Left renal cortex interstitium (tissue), 4 donors: ENCODE results near the gene RPS8. TPM values are rescaled to one million over a fixed set of nuclear protein-coding genes. Genes with fewer than 3 reads are reported as not detected.
"Not testable (repeated sequence)": the region's sequence is repeated elsewhere in the genome, so short reads cannot be mapped to it uniquely, and the experiment has no call there.

ENCODE experiments used
- DNase-seq, 4 donors: peaks; one replicate each; pipeline ENCODE4 v3.0.0-alpha.2; 2013; ENCODE audit warnings: low read depth in 4 of 4, low spot score in 2 of 4, missing footprints in 1 of 4
- polyA plus RNA-seq, 4 donors: library from polyadenylated mRNA; unstranded; fragments of 120-200 nt; gene quantifications; one replicate each; pipeline ENCODE4 v1.2.1, GENCODE V29; 2013; ENCODE audit not compliant: insufficient read length in 4 of 4

RPS8 gene
- 1,000 to 10,000 TPM; 2,090 to 2,870 (median 2,389) TPM for polyA plus RNA-seq

- peak; percentile 85 to 95 (median 93) for DNase-seq
Measured at GRCh38 chr1:44775078-44775929, at the start of gene RPS8. RPS8 (plus strand) TSS chr1:44775540; CDS start chr1:44775597, 57 bp downstream.

DNA sequence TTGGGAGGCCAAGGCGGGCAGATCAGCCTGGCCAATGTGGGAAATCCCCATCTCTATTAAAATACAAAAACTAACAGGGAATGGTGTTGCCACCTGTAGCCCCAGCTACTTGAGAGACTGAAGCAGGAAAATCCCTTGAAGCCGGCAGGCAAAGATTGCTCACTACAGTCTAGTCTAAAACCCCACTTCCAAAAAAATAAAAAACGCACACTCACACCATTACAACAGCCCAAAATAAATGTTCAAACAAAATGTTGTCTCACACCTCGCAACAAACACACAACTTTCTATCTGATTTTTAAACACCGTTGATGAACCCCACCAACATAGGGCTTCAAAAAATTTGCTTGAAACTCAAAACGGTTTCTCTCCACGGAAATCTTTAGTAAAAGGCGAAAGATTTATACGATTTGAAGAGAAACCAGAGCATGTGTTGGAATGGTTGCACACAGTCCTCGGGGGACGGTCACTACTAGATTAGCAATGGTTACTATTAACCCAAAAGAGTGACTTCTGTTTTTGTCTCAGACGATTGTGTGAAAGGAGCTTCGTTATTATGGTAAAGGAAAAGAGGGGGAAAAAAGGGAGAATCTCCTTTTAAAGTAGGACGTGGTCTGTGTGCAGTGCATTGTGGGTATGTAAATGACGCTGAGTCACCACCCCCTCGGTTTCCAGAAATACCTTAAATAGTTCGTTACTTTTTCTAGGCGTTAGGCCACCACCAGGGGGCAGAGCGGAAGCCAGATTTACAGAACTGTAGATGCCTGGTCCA lies 44.4 kb upstream of the RPS8 start, which contains the start of gene RNU5D-1:
TSS of gene RNU5D-1 (minus strand) at position 430 of the 772 bp plus-strand sequence.
- DNase-seq = peak; percentile 92 to 99 (median 95)

GRCh38 chr1:44733365-44733764 lies 42.0 kb upstream of the RPS8 start:
- no peak for DNase-seq

DNA sequence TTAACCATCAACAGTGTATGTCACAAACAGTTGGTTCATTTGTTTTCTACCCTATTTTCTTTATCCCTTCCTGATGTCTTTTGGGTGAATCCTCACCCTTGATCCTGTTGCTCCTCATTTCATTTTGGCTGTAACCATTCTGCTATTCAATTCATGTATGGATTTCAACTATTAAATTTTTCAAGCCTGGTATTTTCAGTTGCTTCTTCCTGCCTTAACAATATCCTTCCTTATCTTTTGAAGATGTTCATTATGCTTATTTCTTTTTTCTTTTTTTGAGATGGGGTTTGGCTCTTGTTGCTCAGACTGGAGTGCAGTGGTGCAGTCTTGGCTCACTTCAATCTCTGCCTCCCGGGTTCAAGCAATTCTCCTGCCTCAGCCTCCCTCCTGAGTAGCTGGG lies 41.6 kb upstream of the RPS8 start:
- no peak for DNase-seq

GRCh38 chr1:44735992-44736391 lies 39.3 kb upstream of the RPS8 start:
- DNase-seq = no peak

GRCh38 chr1:44738953-44739306 lies 36.4 kb upstream of the RPS8 start:
- DNase-seq = not testable (repeated sequence)

DNA sequence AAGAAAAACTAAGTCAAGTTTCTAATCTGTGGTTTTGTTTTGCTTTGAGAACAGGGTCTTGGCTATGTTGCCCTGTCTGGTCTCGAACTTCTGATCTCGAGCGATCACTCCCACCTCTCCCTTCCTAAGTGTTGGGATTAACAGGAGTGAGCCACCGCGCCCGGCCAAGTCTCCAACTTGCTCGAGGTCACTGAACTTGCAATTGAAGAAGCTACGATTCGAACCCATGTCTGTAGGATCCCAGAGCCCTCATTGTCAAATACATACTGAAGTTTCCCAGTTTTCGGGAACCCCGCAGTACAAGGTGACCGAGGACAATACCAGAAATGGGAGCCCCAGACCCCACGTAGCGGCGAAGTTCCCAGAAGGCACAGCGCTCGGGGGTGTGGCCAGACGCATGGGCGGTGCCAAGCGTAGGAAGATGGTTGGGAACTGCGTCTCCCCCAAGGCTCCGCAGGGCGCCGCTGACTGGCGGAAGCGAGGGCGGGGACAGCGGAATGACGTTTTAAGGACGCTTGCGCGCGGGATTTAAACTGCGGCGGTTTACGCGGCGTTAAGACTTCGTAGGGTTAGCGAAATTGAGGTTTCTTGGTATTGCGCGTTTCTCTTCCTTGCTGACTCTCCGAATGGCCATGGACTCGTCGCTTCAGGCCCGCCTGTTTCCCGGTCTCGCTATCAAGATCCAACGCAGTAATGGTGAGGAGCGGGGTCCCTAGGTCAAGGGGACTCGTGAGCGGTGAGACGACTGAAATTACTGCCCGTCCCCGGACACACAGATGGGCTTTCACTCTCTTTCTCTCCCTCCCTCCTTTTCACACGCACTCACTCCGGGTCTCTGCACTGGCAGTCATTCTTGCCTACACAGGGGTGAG lies 35.8 kb upstream of the RPS8 start, which contains the start of gene KIF2C:
TSS of gene KIF2C (plus strand) at position 531 of the 872 bp plus-strand sequence. CDS start at position 627, 96 bp downstream.
- DNase-seq = peak; percentile 85 to 96 (median 92)

DNA sequence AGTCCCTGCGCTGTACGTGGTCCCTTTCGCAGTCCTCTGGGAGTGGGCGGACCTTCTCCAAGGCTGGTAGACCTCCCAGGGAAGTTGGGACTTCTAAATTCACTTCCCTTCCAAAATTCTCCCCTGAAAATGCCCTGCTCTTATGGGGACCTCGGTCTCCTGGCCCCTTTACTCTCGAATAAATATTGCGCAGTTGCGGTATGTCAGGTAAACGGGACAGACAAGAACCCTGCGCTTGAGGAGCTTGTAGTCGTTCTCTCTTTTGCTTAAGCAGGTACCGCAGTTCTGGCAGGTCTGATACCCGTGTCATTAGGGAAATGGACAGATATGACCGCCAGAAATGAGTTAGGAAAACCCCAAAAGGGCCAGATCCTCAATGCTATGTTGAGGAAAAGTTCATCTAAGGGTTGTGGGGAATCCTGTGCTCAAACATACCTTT lies 35.1 kb upstream of the RPS8 start:
- no peak for DNase-seq

DNA sequence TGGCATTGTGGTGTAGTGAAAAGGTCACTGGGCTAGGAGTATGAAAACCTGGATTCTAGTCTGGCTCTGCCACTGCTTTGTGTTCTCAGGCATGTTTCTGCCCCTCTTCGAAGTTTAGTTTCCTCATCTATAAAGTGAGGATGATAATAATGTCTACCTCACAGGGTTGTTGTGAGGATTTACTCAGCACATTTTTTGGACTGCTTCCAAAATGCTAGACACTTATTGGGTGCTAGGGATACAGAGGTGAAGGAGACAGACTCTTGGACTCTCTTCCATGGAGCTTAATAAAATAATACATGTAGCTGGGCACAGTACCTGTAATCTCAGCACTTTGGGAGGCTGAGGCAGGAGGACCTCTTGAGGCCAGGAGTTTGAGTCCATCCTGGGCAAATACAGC lies 32.1 kb upstream of the RPS8 start:
- DNase-seq = no peak

GRCh38 chr1:44747878-44748277 lies 27.5 kb upstream of the RPS8 start:
- DNase-seq = no peak

DNA sequence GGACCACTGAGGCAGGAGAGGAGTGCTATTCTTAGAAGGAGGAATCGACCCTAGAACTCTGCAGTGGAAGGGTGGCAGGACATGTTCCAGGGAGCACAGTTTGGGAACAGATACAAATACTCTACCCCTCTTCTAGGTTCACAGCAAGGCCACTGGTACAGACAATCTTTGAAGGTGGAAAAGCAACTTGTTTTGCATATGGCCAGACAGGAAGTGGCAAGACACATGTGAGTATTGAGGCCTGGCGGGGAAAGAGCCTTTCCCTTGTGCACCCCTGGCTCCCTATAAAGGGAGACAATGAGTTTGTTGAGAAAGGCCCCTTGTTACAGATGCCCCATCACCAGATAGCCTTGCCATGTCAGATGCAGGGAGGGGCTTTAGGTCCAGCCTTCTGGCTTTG lies 17.9 kb upstream of the RPS8 start:
- DNase-seq = no peak

DNA sequence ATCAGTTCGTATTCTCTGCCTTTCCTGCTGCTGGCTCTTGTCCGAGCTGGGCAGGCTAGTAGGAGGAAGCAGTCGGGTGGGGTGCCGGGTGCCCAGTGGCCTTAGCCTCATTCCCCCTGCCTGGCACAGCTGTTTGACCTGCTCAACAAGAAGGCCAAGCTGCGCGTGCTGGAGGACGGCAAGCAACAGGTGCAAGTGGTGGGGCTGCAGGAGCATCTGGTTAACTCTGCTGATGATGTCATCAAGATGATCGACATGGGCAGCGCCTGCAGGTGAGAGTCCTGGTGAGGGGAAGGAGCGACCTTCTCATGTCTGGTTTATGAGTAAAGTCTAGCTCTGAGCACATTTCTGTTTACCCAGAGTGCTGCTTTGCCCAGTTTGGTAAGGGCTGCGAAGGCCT lies 16.3 kb upstream of the RPS8 start:
- DNase-seq = no peak

DNA sequence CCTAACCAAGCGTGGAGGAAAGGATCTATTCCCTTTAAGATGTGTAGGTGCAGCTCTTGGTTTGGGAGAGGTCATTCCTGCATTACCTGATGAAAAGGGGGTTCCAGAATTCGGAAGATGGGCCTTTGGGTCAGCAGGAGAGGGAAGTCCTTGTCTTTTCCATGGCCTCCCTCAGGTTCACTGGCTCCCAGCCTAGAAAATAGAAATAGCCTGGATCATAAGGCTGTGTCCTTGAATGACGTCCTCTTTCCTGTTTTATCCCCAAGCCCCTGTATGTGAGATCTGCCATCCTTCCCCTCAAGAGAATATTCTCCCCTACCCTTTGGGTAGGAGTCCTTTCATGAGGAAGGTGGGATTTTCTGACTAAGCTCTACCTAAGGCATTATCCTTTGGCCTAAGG lies 14.5 kb upstream of the RPS8 start:
- no peak for DNase-seq

DNA sequence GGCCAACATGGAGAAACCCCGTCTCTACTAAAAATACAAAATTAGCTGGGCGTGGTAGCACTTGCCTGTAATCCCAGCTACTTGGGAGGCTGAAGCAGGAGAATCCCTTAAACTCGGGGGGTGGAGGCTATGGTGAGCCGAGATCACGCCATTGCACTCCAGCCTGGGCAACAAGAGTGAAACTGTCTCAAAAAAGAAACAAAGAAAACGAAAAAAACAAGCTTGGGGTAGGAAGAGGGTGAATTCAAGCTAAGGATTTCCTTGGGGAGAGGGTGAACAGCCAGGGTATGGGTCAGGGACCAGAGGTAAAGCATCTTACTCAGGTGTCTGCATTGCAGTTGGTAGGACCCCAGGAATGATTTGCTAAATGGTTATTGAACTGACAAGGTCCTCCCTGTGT lies 8.9 kb upstream of the RPS8 start:
- not testable (repeated sequence) for DNase-seq

DNA sequence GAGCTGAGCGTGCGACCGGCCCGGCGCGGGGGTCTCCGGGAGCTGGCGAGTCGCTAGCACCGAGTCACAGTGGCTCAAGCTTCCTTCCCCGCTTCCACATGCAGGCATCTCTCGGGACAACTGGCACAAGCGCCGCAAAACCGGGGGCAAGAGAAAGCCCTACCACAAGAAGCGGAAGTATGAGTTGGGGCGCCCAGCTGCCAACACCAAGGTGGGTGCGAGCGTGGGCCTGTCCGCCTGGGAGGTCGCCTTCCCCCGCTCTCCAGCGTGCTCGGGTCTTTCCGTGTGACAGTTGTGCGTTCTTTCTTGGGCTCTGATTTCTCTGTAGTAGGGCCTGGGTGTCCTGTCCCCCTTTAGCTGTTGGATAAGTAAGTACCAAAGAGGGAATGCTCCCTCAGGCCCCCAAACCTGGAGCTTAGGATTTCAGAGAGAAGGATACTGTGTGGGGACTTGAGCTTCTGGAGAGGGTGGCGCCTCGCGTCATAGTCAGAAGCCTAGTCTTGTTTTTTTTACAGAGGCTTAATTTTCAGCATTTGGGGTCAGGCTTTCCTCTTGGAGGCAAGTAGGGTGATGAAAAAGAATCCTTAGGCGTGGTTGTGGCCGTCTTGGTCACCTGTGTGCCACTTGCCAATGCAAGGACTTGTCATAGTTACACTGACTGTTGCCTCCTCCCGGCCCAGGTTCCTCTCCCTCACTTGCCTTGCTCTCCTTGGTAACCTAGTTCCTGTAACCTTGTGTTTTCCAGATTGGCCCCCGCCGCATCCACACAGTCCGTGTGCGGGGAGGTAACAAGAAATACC lies 790 bp downstream of the RPS8 start:
- DNase-seq = no peak

GRCh38 chr1:44776730-44777068 lies 1.4 kb downstream of the RPS8 start:
- no peak for DNase-seq

DNA sequence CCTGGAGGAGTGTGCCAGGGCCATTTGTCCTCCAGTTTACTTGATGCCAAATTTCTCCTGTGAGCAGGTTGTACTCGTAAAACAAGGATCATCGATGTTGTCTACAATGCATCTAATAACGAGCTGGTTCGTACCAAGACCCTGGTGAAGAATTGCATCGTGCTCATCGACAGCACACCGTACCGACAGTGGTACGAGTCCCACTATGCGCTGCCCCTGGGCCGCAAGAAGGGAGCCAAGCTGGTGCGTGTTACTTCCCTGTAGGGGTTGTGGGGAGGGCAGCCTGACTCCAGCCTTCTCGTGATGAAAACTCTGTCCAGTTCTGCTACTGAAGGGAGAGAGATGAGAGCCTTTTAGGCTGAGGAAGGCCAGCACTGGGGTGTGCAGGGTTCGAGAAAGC lies 2.2 kb downstream of the RPS8 start:
- DNase-seq = no peak

GRCh38 chr1:44777969-44778635 lies 2.8 kb downstream of the RPS8 start:
- DNase-seq = no peak
